ENCODE results near the gene C10orf95.
"Not testable (repeated sequence)": the region's sequence is repeated elsewhere in the genome, so short reads cannot be mapped to it uniquely, and the experiment has no call there.

The C10orf95 gene

GRCh38 chr10:102451105-102451969 lies at the start of gene C10orf95:
TSS of gene C10orf95 (minus strand) at chr10:102451543. CDS start at chr10:102451093, 450 bp downstream.
- H3K9me3 ChIP-seq (ENCODE audit: control insufficient read depth, insufficient read depth, low read depth, low read length): no peaks in the 10 kb centered on the region
- no peak within 1 kb of the TSS; the same call in 1 of the 2 replicates for H3K27ac ChIP-seq (ENCODE audit: low read depth, low read length)

DNA sequence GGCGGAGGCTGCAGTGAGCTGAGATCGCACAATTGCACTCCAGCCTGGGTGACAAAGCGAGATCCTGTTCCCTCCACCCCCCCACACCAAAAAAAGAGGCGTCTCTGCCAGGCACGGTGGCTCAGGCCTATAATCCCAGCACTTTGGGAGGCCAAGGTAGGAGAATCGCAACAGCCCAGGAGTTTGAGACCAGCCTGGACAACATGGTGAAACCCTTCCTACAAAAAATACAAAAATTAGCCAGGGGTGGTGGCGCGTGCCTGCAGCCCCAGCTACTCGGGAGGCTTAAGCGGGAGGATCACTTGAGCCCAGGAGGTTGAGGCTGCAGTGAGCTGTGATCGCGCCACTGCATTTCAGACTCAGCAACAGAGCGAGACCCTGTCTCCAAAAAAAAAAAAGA lies 49.3 kb upstream of the C10orf95 start:
- not testable (repeated sequence) for H3K4me3 ChIP-seq (ENCODE audit: low read depth, low read length); H3K27ac ChIP-seq (ENCODE audit: low read depth, low read length); H3K36me3 ChIP-seq (ENCODE audit: control insufficient read depth, insufficient read depth, low read length); H3K9me3 ChIP-seq (ENCODE audit: control insufficient read depth, insufficient read depth, low read depth, low read length); H3K9ac ChIP-seq (ENCODE audit: low read length)
- peaks cover 12% of the 10 kb centered on the region for H3K27me3 ChIP-seq (ENCODE audit: control insufficient read depth, insufficient read depth, low read length)
- peaks cover 12% of the 10 kb centered on the region for H3K4me1 ChIP-seq (ENCODE audit: control insufficient read depth, insufficient read depth, low read length)

More at GRCh38 chr10:102451105-102451969, at the start of gene C10orf95:
- peaks cover 12% of the 10 kb centered on the region for H3K36me3 ChIP-seq (ENCODE audit: control insufficient read depth, insufficient read depth, low read length)
- H3K9ac ChIP-seq (ENCODE audit: low read length): peak within 1 kb of the TSS; percentile 81
- H3K27me3 ChIP-seq (ENCODE audit: control insufficient read depth, insufficient read depth, low read length): peaks cover 6% of the 10 kb centered on the region; the same call in 1 of the 2 replicates
- peaks cover 48% of the 10 kb centered on the region for H3K4me1 ChIP-seq (ENCODE audit: control insufficient read depth, insufficient read depth, low read length)
- peak within 1 kb of the TSS; percentile 93 for H3K4me3 ChIP-seq (ENCODE audit: low read depth, low read length)

GRCh38 chr10:102499356-102499755 lies 48.0 kb upstream of the C10orf95 start:
- H3K4me3 ChIP-seq (ENCODE audit: low read depth, low read length): no peak overlapping the region

GRCh38 chr10:102497545-102497944 lies 46.2 kb upstream of the C10orf95 start:
- Histone ChIP-seq H3K9ac (ENCODE audit: low read length) (no peak overlapping the region), H3K27me3 (ENCODE audit: control insufficient read depth, insufficient read depth, low read length) (no peaks in the 10 kb centered on the region), H3K36me3 (ENCODE audit: control insufficient read depth, insufficient read depth, low read length) (peaks cover 3% of the 10 kb centered on the region; the same call in 1 of the 2 replicates), H3K4me1 (ENCODE audit: control insufficient read depth, insufficient read depth, low read length) (0 out of 2 replicates have a peak, but pooled peaks cover 4% of the 10 kb centered on the region), H3K4me3 (ENCODE audit: low read depth, low read length) (no peak overlapping the region), H3K27ac (ENCODE audit: low read depth, low read length) (no peak overlapping the region), H3K9me3 (ENCODE audit: control insufficient read depth, insufficient read depth, low read depth, low read length) (no peaks in the 10 kb centered on the region)

More at GRCh38 chr10:102499356-102499755, 48.0 kb upstream of the C10orf95 start:
- Histone ChIP-seq H3K4me1 (ENCODE audit: control insufficient read depth, insufficient read depth, low read length) (0 out of 2 replicates have a peak, but pooled peaks cover 4% of the 10 kb centered on the region), H3K9me3 (ENCODE audit: control insufficient read depth, insufficient read depth, low read depth, low read length) (no peaks in the 10 kb centered on the region), H3K9ac (ENCODE audit: low read length) (no peak overlapping the region), H3K27me3 (ENCODE audit: control insufficient read depth, insufficient read depth, low read length) (no peaks in the 10 kb centered on the region), H3K27ac (ENCODE audit: low read depth, low read length) (no peak overlapping the region), H3K36me3 (ENCODE audit: control insufficient read depth, insufficient read depth, low read length) (peaks cover 3% of the 10 kb centered on the region; the same call in 1 of the 2 replicates)

DNA sequence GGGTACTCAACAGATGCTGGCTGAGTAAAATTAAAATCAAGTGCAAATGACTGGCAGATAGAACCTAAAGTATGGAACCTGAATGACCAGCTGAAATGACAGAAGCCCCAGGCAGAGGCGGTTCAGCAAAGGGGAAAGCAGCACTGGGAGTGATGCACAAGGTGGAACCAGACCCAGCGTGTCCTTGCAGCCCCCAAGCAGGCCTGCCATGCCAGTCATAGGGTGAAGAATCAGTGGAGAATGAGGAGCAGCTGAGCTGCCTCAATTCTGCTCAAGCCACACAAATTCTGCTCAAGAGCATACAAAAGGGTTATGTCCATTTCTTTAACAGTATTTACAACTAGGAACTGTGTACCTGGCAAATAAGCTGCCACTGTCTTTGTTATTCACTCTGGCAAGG lies 42.4 kb upstream of the C10orf95 start:
- H3K4me3 ChIP-seq (ENCODE audit: low read depth, low read length): no peak overlapping the region
- H3K27ac ChIP-seq (ENCODE audit: low read depth, low read length): no peak overlapping the region
- H3K4me1 ChIP-seq (ENCODE audit: control insufficient read depth, insufficient read depth, low read length): no peaks in the 10 kb centered on the region
- H3K27me3 ChIP-seq (ENCODE audit: control insufficient read depth, insufficient read depth, low read length): no peaks in the 10 kb centered on the region
- no peak overlapping the region for H3K9ac ChIP-seq (ENCODE audit: low read length)
- H3K36me3 ChIP-seq (ENCODE audit: control insufficient read depth, insufficient read depth, low read length): peaks cover 22% of the 10 kb centered on the region
- no peaks in the 10 kb centered on the region for H3K9me3 ChIP-seq (ENCODE audit: control insufficient read depth, insufficient read depth, low read depth, low read length)

- H3K9me3 ChIP-seq (ENCODE audit: control insufficient read depth, insufficient read depth, low read depth, low read length): no peaks in the 10 kb centered on the region
- H3K27ac ChIP-seq (ENCODE audit: low read depth, low read length): no peak overlapping the region
- no peaks in the 10 kb centered on the region for H3K4me1 ChIP-seq (ENCODE audit: control insufficient read depth, insufficient read depth, low read length)
- peaks cover 30% of the 10 kb centered on the region for H3K36me3 ChIP-seq (ENCODE audit: control insufficient read depth, insufficient read depth, low read length)
- H3K4me3 ChIP-seq (ENCODE audit: low read depth, low read length): no peak overlapping the region
- no peak overlapping the region for H3K9ac ChIP-seq (ENCODE audit: low read length)
- no peaks in the 10 kb centered on the region for H3K27me3 ChIP-seq (ENCODE audit: control insufficient read depth, insufficient read depth, low read length)
These were observed 41.6 kb upstream of the C10orf95 start for GRCh38 chr10:102492983-102493382.

DNA sequence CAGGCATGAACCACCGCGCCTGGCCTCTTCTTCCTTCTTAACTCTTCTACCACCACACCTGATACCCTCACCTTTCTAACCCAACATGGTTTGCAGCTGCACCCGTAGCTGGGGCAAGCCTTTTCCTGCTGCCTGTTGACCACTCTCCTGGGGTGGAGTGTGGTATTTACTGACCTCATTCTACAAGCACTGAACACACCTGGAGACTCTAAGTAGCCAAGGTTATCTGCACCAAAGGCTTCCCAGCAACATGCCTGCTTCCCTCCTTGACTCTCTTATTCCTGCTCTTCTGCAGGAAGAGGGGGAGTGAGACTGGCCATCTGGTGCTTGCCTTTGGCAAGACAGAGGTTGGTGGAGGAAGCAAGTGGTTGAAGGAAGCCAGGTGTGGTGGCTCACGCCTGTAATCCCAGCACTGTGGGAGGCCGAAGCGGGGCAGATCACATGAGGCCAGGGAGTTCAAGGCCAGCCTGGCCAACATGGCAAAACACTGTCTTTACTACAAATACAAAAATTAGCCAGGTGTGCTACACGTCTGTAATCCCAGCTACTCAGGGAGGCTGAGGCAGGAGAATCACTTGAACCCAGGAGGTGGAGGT lies 41.1 kb upstream of the C10orf95 start:
- no peak overlapping the region for H3K9ac ChIP-seq (ENCODE audit: low read length)
- peaks cover 33% of the 10 kb centered on the region for H3K36me3 ChIP-seq (ENCODE audit: control insufficient read depth, insufficient read depth, low read length)

GRCh38 chr10:102491136-102491535 lies 39.8 kb upstream of the C10orf95 start:
- no peaks in the 10 kb centered on the region for H3K4me1 ChIP-seq (ENCODE audit: control insufficient read depth, insufficient read depth, low read length)
- H3K9me3 ChIP-seq (ENCODE audit: control insufficient read depth, insufficient read depth, low read depth, low read length): no peaks in the 10 kb centered on the region
- no peaks in the 10 kb centered on the region for H3K27me3 ChIP-seq (ENCODE audit: control insufficient read depth, insufficient read depth, low read length)
- no peak overlapping the region for H3K27ac ChIP-seq (ENCODE audit: low read depth, low read length)
- no peak overlapping the region for H3K4me3 ChIP-seq (ENCODE audit: low read depth, low read length)
- H3K36me3 ChIP-seq (ENCODE audit: control insufficient read depth, insufficient read depth, low read length): peaks cover 42% of the 10 kb centered on the region
- no peak overlapping the region for H3K9ac ChIP-seq (ENCODE audit: low read length)

More for the DNA sequence above, 41.1 kb upstream of the C10orf95 start:
- H3K27me3 ChIP-seq (ENCODE audit: control insufficient read depth, insufficient read depth, low read length): no peaks in the 10 kb centered on the region
- no peak overlapping the region for H3K4me3 ChIP-seq (ENCODE audit: low read depth, low read length)
- no peaks in the 10 kb centered on the region for H3K9me3 ChIP-seq (ENCODE audit: control insufficient read depth, insufficient read depth, low read depth, low read length)
- H3K27ac ChIP-seq (ENCODE audit: low read depth, low read length): no peak overlapping the region
- H3K4me1 ChIP-seq (ENCODE audit: control insufficient read depth, insufficient read depth, low read length): no peaks in the 10 kb centered on the region

- no peak overlapping the region for H3K4me3 ChIP-seq (ENCODE audit: low read depth, low read length)
- peaks cover 91% of the 10 kb centered on the region for H3K36me3 ChIP-seq (ENCODE audit: control insufficient read depth, insufficient read depth, low read length)
- no peaks in the 10 kb centered on the region for H3K27me3 ChIP-seq (ENCODE audit: control insufficient read depth, insufficient read depth, low read length)
- H3K27ac ChIP-seq (ENCODE audit: low read depth, low read length): no peak overlapping the region
- no peaks in the 10 kb centered on the region for H3K4me1 ChIP-seq (ENCODE audit: control insufficient read depth, insufficient read depth, low read length)
- H3K9ac ChIP-seq (ENCODE audit: low read length): no peak overlapping the region
- no peaks in the 10 kb centered on the region for H3K9me3 ChIP-seq (ENCODE audit: control insufficient read depth, insufficient read depth, low read depth, low read length)
These were observed 33.9 kb upstream of the C10orf95 start for GRCh38 chr10:102485093-102485784.

GRCh38 chr10:102484021-102484420 lies 32.7 kb upstream of the C10orf95 start:
- no peaks in the 10 kb centered on the region for H3K27me3 ChIP-seq (ENCODE audit: control insufficient read depth, insufficient read depth, low read length)
- peaks cover 91% of the 10 kb centered on the region for H3K36me3 ChIP-seq (ENCODE audit: control insufficient read depth, insufficient read depth, low read length)
- no peaks in the 10 kb centered on the region for H3K9me3 ChIP-seq (ENCODE audit: control insufficient read depth, insufficient read depth, low read depth, low read length)
- no peaks in the 10 kb centered on the region for H3K4me1 ChIP-seq (ENCODE audit: control insufficient read depth, insufficient read depth, low read length)
- no peak overlapping the region for H3K9ac ChIP-seq (ENCODE audit: low read length)
- H3K27ac ChIP-seq (ENCODE audit: low read depth, low read length): no peak overlapping the region
- H3K4me3 ChIP-seq (ENCODE audit: low read depth, low read length): no peak overlapping the region

Measured in HUES6 (cell line).